Endodermal cell (in vitro differentiated cells): ENCODE results near the gene FANCD2OS. TPM values are rescaled to one million over a fixed set of nuclear protein-coding genes. Genes with fewer than 3 reads are reported as not detected.

Experiments used
- DNase-seq: peaks from one replicate; pipeline ENCODE4 v3.0.0-alpha.2; 2017
- H3K27ac ChIP-seq: 2 replicates; pipeline ENCODE4 v1.5.1; 2013; ENCODE audit warnings: mild to moderate bottlenecking, low read depth, low read length, moderate library complexity
- H3K27me3 ChIP-seq: 2 replicates; pipeline ENCODE4 v1.6.1; 2013; ENCODE audit warnings: mild to moderate bottlenecking, low read length, moderate library complexity; ENCODE audit not compliant: insufficient read depth, control insufficient read depth, poor library complexity, severe bottlenecking
- H3K36me3 ChIP-seq: 2 replicates; pipeline ENCODE4 v1.7.0; 2013; ENCODE audit warnings: mild to moderate bottlenecking, low read length, moderate library complexity; ENCODE audit not compliant: control insufficient read depth, insufficient read depth
- H3K4me1 ChIP-seq: one replicate; pipeline ENCODE4 v1.7.0; 2013; ENCODE audit warnings: low read length; ENCODE audit not compliant: control insufficient read depth, insufficient read depth
- H3K4me3 ChIP-seq: 2 replicates; pipeline ENCODE4 v1.5.1; 2013; ENCODE audit warnings: mild to moderate bottlenecking, low read length, moderate library complexity
- H3K9ac ChIP-seq: 2 replicates; pipeline ENCODE4 v1.6.1; 2013; ENCODE audit warnings: mild to moderate bottlenecking, low read length, moderate library complexity; ENCODE audit not compliant: poor library complexity, severe bottlenecking; ENCODE audit errors: extremely low read depth
- H3K9me3 ChIP-seq: 2 replicates; pipeline ENCODE4 v1.6.1; 2013; ENCODE audit warnings: mild to moderate bottlenecking, low read length, moderate library complexity; ENCODE audit not compliant: control insufficient read depth
- H3K27ac Mint-ChIP-seq: 2 replicates; pipeline ENCODE4 v1.8.0; 2020; ENCODE audit warnings: mixed read lengths
- H3K27me3 Mint-ChIP-seq: 2 replicates; pipeline ENCODE4 v1.8.0; 2021; ENCODE audit warnings: mild to moderate bottlenecking, mixed read lengths; ENCODE audit not compliant: insufficient read depth
- H3K36me3 Mint-ChIP-seq: 2 replicates; pipeline ENCODE4 v1.8.0; 2020; ENCODE audit warnings: low read depth, mixed read lengths
- H3K4me1 Mint-ChIP-seq: 2 replicates; pipeline ENCODE4 v1.8.0; 2020; ENCODE audit warnings: mixed read lengths
- H3K4me3 Mint-ChIP-seq: 2 replicates; pipeline ENCODE4 v1.8.0; 2020; ENCODE audit warnings: mild to moderate bottlenecking, moderate library complexity, mixed read lengths
- H3K9me3 Mint-ChIP-seq: 2 replicates; pipeline ENCODE4 v1.8.0; 2020; ENCODE audit warnings: mild to moderate bottlenecking, mixed read lengths
- WGBS, 2 experiments: methylation state at CpG; one replicate each; pipeline versions ENCODE4 v1.1.5 to v1.1.7; 2013; ENCODE audit warnings: missing lambda C conversion rate in 2 of 2, mixed read lengths in 1 of 2; ENCODE audit not compliant: insufficient coverage in 1 of 2, insufficient read length in 1 of 2; 5-methylcytosine and 5-hydroxymethylcytosine counted together
- long read RNA-seq, 4 experiments: library from polyadenylated mRNA in 2 of 4; library from RNA in 1 of 4; library from capped mRNA in 1 of 4; stranded (forward) in 3 of 4; unstranded in 1 of 4; transcript quantifications; one replicate each; pipeline ENCODE4 v2.0.0, GENCODE V29; 2020 to 2021; ENCODE audit warnings: inconsistent platforms in 1 of 4
- polyA plus RNA-seq, 2 experiments: library from polyadenylated mRNA; stranded (reverse); fragments of 50-300 nt; gene quantifications; one replicate each; pipeline ENCODE4 v1.2.3, GENCODE V29; 2013
- total RNA-seq, 2 donors: library from RNA; stranded (reverse); fragmentation: NEBNext Ultra II Directional in 1 of 2; extraction: Animal tissue kit (Norgen Biotek cat#: 25700) in 1 of 2; gene quantifications; 2 replicates in 1 of 2; 3 replicates in 1 of 2; pipeline ENCODE4 v1.2.1, GENCODE V29; 2021
- TF ChIP-seq, protein P1 (sequence below): fragments of 200-600 bp; sonication (generic); conservative IDR thresholded peaks from 2 replicates; pipeline ENCODE4 v1.5.0; 2021; ENCODE audit warnings: antibody characterized with exemption, mild to moderate bottlenecking

The FANCD2OS gene, protein sequence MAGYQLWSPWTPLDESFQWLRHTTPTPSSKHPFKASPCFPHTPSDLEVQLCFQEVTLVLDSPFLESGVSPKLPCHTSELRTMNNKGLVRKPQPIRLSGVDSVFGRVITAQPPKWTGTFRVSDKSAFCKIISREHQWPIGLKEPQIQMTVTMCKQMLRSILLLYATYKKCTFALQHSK
- not detected for total RNA-seq
- polyA plus RNA-seq (2013, experiment 1 of 2): not detected
- polyA plus RNA-seq (2013, experiment 2 of 2): not detected
- long read RNA-seq, experiment 1: 0 reads
- long read RNA-seq, experiment 2: 0 reads
- long read RNA-seq, experiment 3, partial matches to known transcripts: 0 of 1 reads
- long read RNA-seq, experiment 3, other reads (novel, unspliced or antisense): 1 of 1 reads
- long read RNA-seq, experiment 4: 0 reads

DNA sequence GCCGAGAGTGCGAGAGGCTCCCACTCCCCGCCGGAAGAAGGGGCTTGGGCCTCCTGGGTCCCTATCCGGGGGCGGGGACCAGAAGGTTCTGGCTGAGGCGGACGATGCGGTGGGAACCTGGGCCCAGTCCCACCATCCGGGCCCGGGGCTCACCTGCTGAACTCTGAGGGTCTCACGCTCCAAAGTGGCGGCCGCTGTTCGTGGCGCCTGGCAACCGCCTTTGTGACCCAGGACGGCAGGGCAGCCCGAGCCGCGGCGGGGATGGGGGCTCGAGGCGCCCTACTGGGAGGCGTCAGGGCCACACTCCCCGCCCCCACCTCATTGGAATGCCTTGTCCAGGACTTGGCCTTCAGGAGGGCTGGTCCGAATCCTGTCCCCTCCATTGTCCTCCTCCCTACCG lies at the start of gene FANCD2OS:
TSS of gene FANCD2OS (minus strand) at position 165 of the 400 bp plus-strand sequence. CDS start 3,481 bp downstream, outside the sequence.
- TF ChIP-seq, protein P1, sequence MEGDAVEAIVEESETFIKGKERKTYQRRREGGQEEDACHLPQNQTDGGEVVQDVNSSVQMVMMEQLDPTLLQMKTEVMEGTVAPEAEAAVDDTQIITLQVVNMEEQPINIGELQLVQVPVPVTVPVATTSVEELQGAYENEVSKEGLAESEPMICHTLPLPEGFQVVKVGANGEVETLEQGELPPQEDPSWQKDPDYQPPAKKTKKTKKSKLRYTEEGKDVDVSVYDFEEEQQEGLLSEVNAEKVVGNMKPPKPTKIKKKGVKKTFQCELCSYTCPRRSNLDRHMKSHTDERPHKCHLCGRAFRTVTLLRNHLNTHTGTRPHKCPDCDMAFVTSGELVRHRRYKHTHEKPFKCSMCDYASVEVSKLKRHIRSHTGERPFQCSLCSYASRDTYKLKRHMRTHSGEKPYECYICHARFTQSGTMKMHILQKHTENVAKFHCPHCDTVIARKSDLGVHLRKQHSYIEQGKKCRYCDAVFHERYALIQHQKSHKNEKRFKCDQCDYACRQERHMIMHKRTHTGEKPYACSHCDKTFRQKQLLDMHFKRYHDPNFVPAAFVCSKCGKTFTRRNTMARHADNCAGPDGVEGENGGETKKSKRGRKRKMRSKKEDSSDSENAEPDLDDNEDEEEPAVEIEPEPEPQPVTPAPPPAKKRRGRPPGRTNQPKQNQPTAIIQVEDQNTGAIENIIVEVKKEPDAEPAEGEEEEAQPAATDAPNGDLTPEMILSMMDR: no peak
- Mint-ChIP-seq H3K4me3 (no peak within 1 kb of the TSS), H3K36me3 (peaks cover 2% of the 10 kb centered on the region), H3K9me3 (no peaks in the 10 kb centered on the region), H3K27me3 (no peaks in the 10 kb centered on the region), H3K4me1 (no peaks in the 10 kb centered on the region), H3K27ac (no peak within 1 kb of the TSS)
- Histone ChIP-seq H3K4me1 (no peaks in the 10 kb centered on the region), H3K27me3 (no peaks in the 10 kb centered on the region), H3K36me3 (no peaks in the 10 kb centered on the region), H3K9me3 (no peaks in the 10 kb centered on the region), H3K27ac (no peak within 1 kb of the TSS), H3K9ac (no peak within 1 kb of the TSS), H3K4me3 (no peak within 1 kb of the TSS)
- peak; percentile 38 for DNase-seq
- WGBS, 2 experiments: 92 to 94% methylated on average over 15 to 28 of the region's 28 CpGs

DNA sequence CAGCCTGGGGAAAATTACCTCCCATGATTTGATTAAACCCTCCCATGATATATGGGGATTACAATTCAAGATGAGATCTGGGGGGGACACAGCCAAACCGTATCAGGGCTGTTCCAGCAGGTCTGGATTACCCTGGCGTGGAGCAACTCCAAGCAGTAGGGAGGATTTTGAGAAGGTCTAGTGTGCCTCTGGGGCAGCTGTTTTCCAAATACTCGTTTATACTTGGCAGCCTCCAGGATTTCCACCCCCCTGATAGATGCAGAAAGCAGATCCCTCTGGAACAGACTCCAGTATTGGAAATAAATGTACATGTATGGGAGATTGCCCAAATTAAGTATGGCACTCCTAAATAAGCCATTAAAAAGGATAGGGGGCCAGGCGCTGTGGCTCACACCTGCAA lies 49.0 kb upstream of the FANCD2OS start:
- Histone ChIP-seq H3K9me3 (no peaks in the 10 kb centered on the region), H3K27me3 (no peaks in the 10 kb centered on the region), H3K4me1 (no peaks in the 10 kb centered on the region), H3K36me3 (peaks cover 10% of the 10 kb centered on the region), H3K27ac (no peak overlapping the region), H3K9ac (no peak overlapping the region), H3K4me3 (no peak overlapping the region)
- WGBS, 2 experiments: 91 to 100% methylated on average over 2 to 4 of the region's 4 CpGs
- Mint-ChIP-seq H3K27ac (no peak overlapping the region), H3K27me3 (peaks cover under 1% of the 10 kb centered on the region), H3K9me3 (no peaks in the 10 kb centered on the region), H3K4me3 (no peak overlapping the region), H3K4me1 (no peaks in the 10 kb centered on the region), H3K36me3 (peaks cover 22% of the 10 kb centered on the region)
- no peak for DNase-seq
- TF ChIP-seq, protein P1: no peak

DNA sequence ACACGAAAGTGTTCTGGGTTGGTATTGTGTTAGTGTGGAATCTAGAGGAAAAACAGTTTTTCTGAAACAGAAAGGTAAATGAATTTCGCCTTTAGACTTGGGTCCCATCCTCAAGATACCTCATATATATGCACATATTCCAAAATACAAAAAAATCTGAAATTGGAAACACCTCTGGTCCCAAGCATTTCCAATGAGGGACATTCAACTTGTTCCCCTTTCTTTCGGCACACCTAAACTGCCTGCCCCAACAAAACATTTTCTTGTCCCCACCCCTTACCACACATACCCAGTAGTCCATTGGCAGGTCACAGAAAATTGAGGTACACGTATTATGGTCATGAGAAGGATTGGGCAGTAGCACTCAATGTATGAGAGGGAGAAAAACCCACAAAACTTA lies 47.6 kb upstream of the FANCD2OS start:
- H3K27ac ChIP-seq: no peak overlapping the region
- no peak overlapping the region for H3K4me3 ChIP-seq
- no peaks in the 10 kb centered on the region for H3K27me3 Mint-ChIP-seq
- H3K4me3 Mint-ChIP-seq: no peak overlapping the region
- no peak for DNase-seq
- H3K36me3 ChIP-seq: peaks cover 23% of the 10 kb centered on the region
- TF ChIP-seq, protein P1: no peak
- no peaks in the 10 kb centered on the region for H3K4me1 Mint-ChIP-seq
- H3K36me3 Mint-ChIP-seq: peaks cover 34% of the 10 kb centered on the region
- no peaks in the 10 kb centered on the region for H3K9me3 ChIP-seq
- no peaks in the 10 kb centered on the region for H3K9me3 Mint-ChIP-seq
- H3K4me1 ChIP-seq: no peaks in the 10 kb centered on the region
- H3K27ac Mint-ChIP-seq: no peak overlapping the region
- H3K9ac ChIP-seq: no peak overlapping the region
- WGBS, 2 experiments: 93 to 100% methylated on average over 2 to 4 of the region's 4 CpGs
- H3K27me3 ChIP-seq: no peaks in the 10 kb centered on the region
